NCI-H2196 (cell line): ENCODE results near the gene KLHDC3.
"Not testable (repeated sequence)": the region's sequence is repeated elsewhere in the genome, so short reads cannot be mapped to it uniquely, and the experiment has no call there.

Experiments
- DNase-seq: peaks from one replicate; lab custom pipeline; 2025; ENCODE audit not compliant: unreplicated experiment; lab: John Stamatoyannopoulos, UW

KLHDC3 gene

DNA sequence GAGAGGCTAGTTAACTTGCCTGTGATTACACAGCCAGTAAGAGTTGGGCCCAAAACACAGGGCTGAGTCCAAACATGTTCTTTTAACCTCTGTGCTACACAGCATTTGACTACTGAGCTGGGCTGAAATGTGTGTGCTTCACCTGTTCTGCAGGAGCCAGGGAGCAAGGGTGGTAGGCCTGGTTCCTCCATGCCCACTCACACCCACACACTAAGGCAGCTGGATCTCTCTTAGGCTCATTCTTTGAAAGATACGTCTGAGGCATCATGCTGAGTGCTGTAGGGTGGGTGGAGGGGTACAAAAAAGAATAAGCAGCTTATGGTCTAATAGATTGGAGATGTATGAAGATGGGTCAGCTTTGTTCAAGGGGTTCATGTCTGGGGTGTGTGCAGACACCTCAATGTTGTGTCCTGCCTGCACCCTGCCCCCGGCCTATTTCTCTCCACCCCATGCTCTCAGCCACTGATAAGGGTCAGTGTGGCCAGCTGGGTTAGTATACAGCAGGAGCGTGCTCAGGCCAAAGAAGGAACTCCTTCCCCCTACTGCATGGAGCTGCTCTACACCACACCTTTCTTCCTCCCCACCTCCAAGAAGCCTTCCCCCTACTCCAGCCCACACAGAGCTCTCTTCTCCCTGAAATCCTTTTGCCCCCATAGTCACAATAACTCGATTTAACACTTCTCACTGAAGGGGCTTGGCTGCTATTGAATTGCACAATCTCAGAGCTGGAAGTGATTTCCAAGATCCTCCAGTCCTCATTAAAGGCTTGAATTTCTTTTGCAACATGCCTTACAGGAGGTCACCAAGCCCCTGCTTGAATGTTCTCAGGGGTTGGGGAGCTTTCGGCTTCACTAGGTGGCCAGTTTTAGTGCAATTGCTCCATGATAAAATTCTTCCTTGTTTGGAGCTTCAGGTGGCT, 26.3 kb upstream of the KLHDC3 start:
- DNase-seq: no peak

DNA sequence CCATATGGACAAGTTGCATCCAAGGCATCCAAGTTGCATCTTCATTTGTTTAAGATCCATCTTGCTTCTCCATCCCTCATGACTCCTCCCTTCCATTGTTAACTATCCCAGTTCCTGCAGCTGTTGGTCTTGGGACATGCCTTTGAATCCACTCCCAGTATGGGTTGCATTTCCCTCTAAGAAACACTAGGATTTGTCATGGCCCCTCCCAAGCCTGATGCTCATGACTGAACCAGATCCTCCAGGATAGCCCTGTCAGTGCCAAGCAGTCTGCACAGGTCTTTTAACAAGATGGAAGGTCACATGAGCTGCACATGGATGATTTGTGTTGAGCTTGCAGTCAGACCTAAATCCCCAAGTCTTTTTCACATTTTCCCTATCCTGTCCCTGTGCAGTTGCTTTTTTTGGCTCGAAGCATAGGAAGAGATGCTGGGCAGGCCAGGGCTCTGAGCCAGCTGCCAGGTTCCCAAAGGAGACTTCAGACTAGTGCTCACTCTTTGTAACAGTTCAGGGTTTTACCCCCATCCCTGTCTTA, 25.5 kb upstream of the KLHDC3 start:
- no peak for DNase-seq

- no peak for DNase-seq
These were observed 24.1 kb upstream of the KLHDC3 start for GRCh38 chr6:42989923-42990322.

DNA sequence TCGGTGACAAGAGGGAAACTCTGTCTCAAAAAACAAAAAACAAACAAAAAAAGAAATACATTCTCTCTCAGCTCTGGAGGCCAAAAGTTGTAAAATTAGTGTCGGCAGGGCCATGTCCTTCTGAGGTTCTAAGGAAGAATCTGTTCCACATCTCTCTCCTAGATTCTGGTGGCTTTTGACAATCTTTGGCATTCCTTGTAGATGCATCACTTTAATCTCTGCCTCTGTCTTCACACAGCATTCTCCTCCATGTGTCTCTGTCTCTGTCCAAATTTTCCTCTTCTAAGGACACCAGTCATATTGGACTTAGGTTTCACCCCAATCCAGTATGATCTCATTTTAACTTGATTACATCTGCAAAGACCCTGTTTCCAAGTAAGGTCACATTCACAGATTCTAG, 20.6 kb upstream of the KLHDC3 start:
- no peak for DNase-seq

GRCh38 chr6:42996513-42996912, 17.5 kb upstream of the KLHDC3 start:
- no peak for DNase-seq

DNA sequence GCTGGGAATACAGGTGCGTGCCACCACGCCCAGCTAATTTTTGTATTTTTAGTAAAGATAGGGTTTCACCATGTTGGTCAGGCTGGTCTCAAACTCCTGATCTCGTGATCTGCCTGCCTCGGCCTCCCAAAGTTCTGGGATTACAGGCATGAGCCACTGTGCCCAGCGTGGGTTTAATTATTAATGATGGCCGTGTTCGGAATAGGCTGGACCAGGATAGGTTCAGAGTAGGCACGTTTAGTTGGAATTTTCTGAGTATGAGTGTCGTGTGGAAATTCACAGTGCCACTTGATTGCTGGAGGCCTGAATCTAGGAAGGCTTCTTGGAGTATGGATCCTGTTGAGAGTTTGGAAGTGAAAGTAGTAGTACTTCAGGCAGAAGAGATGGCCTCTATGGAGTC, 15.8 kb upstream of the KLHDC3 start:
- DNase-seq: not testable (repeated sequence)

- no peak for DNase-seq
These were observed 12.2 kb upstream of the KLHDC3 start for GRCh38 chr6:43001843-43002242.

GRCh38 chr6:43005844-43006243, 8.2 kb upstream of the KLHDC3 start:
- no peak for DNase-seq

GRCh38 chr6:43006251-43006650, 7.8 kb upstream of the KLHDC3 start:
- no peak for DNase-seq

GRCh38 chr6:43007126-43007525, 6.9 kb upstream of the KLHDC3 start:
- DNase-seq: no peak

DNA sequence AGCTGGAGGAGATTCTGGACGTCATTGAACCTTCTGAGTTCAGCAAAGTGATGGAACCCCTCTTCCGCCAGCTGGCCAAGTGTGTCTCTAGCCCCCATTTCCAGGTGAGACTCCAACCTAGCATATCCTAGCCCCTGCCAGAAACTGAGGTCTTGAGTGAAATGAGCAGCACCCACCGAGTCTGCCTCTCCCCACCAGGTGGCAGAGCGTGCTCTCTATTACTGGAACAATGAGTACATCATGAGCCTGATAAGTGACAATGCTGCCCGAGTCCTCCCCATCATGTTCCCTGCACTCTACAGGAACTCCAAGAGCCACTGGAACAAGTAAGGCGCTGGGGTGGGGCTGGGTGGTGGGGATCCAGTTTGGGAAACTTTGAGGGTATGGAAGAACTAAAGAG, 4.9 kb upstream of the KLHDC3 start:
- DNase-seq: peak; percentile 23

- no peak for DNase-seq
These were observed 2.8 kb upstream of the KLHDC3 start for GRCh38 chr6:43011207-43011606.

- DNase-seq: no peak
These were observed 1.7 kb upstream of the KLHDC3 start for GRCh38 chr6:43012364-43012763.

DNA sequence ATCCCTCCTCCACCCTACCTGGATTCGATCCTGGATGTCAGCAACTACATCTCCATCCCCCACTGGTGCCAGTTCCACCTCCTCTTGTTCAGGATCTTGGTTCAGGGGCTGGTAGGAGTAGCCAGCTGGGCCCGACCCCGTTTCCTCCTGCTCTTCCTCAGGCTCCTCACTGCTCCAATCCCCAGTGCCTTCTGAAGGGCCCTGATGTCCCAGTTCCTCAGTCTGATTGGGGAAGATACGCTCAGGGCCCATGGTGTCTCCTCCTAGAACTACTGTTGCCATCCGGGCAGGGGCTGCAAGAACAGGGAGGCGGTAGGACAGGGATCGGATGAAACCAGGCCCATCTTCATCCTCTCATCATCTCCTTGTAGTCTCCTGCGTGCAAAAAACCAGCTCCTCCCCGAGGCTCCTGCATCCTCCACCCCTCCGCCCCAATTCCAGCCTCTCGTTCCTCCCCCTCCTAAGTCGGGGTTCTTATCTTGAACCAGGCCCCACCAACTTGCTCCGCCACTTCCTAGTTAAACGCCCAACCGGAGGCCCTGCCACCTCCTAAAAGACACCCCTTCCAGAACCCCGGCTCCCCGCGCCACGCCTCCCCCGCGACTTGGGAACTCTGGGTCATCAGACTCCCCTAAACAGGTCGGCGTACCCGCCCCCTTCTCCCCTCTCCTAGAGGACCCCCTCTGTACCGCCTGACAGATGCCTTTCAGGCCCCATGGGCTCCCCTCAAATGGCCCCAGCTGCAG, 779 bp upstream of the KLHDC3 start:
- peak; percentile 47 for DNase-seq

DNA sequence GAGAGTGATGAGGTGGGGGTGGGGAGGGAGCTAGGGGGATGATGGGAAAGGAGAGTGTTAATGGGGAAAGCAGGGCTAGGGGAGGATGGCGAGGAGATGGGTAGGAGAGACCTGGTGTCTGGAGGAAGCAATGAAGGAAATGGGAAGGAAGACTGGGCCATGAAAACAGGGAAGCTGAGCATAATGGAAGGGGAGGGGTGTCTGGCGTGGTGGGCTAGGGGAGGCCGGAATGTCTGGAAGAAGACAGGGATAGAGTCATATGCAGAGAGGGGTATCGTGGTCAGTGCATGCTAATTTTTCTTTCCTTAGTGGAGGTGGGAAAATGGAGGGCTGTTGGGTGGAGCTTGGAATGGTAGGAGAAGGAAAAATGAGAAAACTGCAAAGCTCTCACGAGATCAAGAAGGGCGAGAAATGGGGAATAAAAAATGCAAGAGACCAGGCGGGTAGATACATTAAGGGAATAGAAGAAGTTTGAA, 423 bp downstream of the KLHDC3 start:
- DNase-seq: no peak

DNA sequence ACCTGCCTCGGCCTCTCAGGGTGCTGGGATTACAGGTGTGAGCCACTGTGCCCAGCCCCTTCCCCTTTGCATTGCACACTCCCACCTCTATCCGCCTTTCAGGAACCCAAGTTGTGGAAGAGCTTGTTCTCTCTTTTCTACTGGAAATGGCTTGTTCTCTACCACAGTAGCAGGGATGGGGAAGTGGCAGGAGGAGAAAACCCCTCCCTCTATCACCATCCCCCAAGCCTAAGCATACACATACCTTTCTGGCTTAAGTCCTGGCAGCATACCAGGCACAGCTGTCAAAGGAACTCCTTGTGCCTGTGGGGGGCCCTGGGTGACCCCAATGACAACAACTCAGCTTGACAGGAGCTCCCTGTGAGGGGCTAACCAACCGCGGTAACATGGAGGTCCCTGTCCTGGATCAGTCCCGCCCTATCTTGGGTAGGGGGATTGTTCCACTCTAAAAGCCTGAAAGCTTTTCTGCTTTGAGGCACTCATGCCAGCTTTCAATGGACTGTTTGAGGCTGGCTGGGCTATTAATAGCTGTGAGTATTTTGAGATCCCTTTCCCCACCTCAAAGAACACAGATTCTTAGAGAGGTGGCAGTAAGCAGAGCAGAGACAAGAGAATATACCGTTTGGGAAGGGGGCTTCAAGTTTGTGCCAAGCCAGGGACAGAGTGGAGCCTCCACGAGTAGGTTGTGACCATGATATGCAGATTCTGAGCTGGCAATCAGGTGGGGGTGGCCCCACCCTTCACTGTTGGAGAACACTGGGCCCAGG, 2.3 kb downstream of the KLHDC3 start:
- no peak for DNase-seq

DNA sequence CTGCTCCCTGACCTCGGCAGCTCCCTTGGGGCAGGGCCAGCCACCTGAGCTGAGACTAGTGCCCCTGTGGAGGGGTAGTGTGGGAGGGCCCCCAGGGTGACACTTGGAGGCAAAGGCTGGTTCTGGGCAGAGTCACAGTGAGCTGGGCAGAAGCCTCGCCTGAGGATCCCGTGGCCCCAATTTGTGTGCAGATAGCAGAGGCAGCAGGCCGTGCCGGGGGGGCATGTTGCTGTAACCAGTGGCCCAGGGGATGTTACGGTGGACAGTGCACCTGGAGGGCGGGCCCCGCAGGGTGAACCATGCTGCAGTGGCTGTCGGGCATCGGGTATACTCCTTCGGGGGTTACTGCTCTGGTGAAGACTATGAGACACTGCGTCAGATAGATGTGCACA, 2.9 kb downstream of the KLHDC3 start:
- no peak for DNase-seq

- no peak for DNase-seq
These were observed 5.1 kb downstream of the KLHDC3 start for GRCh38 chr6:43019152-43019551.

GRCh38 chr6:43020052-43020705, 6.1 kb downstream of the KLHDC3 start:
- no peak for DNase-seq

DNA sequence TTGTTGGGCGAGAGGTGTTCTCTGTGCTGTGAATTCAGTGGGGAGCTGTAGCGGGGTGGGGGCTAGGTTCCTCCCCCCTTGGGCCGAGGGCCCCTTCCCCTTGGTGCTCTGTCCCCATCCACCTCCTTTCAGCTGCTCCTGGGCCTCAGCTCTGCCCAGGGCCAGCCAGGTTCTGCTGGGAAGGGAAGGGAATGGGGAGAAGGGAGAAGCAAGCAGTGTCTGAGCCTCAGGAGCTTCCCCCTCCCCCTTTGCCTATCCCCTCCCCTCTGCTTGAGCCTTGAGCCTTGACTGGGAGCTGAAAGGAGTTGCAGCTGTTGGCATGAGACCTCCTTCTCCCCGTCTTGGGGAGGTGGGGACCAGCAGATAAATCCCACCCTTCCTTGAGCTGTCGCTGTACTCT, 6.8 kb downstream of the KLHDC3 start:
- DNase-seq: no peak
